SK-N-SH treated with all-trans-retinoic acid at 6 μM for 48 hours (cell line): ENCODE data around the gene LRRC56.

ENCODE experiments used
- GLIS3 ChIP-seq: fragments of 250-450 bp; sonication (Bioruptor Pico); IDR thresholded peaks from 2 replicates; pipeline ENCODE4 v1.5.0; 2020; ENCODE audit warnings: mild to moderate bottlenecking, moderate library complexity
- TF ChIP-seq, protein P1 (sequence below): fragments of 250-450 bp; sonication (Bioruptor Pico); IDR thresholded peaks from 2 replicates; pipeline ENCODE4 v1.8.0; 2020; ENCODE audit warnings: mild to moderate bottlenecking, moderate library complexity, borderline replicate concordance

DNA sequence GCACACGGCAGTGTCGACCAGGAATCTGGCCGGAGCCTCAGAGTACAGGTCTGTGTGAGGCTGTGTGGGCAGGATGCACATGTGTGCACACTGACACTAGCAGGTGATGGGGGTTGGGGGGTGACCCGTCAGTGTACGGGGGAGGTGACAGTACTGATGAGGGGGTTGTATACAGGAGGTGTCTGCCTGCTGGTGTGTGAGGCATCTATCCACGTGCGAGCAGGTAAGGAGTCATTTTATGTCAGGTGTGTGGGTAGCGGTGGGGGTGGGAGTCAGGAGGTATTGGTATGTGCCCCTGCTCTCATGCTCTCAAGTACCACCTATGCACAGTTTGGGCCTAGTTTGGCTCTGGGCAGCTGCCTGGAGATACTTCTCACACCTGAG lies 34.5 kb downstream of the LRRC56 start:
- TF ChIP-seq GLIS3 (CRISPR knock-in tag) = no peak
- TF ChIP-seq, protein P1, sequence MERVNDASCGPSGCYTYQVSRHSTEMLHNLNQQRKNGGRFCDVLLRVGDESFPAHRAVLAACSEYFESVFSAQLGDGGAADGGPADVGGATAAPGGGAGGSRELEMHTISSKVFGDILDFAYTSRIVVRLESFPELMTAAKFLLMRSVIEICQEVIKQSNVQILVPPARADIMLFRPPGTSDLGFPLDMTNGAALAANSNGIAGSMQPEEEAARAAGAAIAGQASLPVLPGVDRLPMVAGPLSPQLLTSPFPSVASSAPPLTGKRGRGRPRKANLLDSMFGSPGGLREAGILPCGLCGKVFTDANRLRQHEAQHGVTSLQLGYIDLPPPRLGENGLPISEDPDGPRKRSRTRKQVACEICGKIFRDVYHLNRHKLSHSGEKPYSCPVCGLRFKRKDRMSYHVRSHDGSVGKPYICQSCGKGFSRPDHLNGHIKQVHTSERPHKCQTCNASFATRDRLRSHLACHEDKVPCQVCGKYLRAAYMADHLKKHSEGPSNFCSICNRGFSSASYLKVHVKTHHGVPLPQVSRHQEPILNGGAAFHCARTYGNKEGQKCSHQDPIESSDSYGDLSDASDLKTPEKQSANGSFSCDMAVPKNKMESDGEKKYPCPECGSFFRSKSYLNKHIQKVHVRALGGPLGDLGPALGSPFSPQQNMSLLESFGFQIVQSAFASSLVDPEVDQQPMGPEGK (CRISPR knock-in tag) = no peak
